Astrocyte of the cerebellum (primary cell): ENCODE data around the gene SUN3.
A peak's percentile ranks its signal among the peaks of the same experiment; 100 is the strongest.
"Not testable (repeated sequence)": the region's sequence is repeated elsewhere in the genome, so short reads cannot be mapped to it uniquely, and the experiment has no call there.

Source experiments
- DNase-seq: peaks from one replicate; pipeline ENCODE4 v3.0.0-alpha.2; 2011; ENCODE audit warnings: low read depth
- H3K4me3 ChIP-seq: 2 replicates; pipeline ENCODE4 v1.5.1; 2011; ENCODE audit warnings: mild to moderate bottlenecking, low read depth, low read length, moderate library complexity
- in situ Hi-C: cut with HindIII; loops from 2 replicates; pipeline ENCODE4 v1.10.0; 2017; ENCODE audit warnings: low sequenced_read_pairs
- TF ChIP-seq, protein P1 (sequence below): IDR thresholded peaks from 2 replicates; pipeline ENCODE4 v1.5.1; 2012; ENCODE audit warnings: low read length, low read depth, moderate library complexity, mild to moderate bottlenecking; ENCODE audit errors: missing control alignments

SUN3 gene

DNA sequence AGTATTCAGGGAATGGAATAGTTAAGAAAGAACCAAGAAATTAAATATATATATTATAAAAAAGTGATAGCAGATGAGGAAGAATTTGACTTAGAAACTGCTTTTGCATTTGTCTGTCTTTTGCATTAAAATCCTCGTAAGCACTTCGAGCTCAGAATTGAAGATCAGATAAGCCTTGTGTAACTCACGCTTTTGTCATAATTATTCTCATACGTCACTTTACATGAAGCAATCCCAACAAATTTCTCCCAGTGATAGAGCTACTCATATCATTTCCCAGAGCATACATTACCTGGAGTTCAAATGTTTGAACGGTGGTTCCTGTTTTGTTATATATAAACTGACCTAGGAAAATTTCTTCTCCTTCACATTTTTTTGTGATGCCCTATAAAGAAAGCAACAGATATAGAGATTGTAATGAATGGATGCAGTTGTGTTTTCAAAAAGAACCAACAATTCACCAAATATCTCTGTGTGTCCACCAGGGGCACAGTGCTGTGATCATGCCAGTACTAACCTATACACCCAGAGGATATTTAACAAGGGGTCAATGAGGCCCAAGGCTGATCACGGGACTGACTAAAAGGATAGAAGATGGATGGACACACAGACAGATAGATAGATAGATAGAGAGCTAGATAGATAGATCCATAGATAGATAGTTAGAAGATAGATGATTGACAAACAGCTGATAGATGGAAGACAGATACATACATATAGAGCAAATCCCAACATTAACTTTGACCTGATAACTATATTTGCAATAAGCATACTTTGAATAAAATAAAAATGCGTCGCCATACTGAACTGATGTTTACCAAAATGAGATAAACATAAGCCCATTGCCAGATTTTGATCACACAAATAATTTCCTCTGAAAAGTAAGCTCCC is 40.2 kb downstream of the SUN3 start:
- DNase-seq, result no peak
- TF ChIP-seq, protein P1, sequence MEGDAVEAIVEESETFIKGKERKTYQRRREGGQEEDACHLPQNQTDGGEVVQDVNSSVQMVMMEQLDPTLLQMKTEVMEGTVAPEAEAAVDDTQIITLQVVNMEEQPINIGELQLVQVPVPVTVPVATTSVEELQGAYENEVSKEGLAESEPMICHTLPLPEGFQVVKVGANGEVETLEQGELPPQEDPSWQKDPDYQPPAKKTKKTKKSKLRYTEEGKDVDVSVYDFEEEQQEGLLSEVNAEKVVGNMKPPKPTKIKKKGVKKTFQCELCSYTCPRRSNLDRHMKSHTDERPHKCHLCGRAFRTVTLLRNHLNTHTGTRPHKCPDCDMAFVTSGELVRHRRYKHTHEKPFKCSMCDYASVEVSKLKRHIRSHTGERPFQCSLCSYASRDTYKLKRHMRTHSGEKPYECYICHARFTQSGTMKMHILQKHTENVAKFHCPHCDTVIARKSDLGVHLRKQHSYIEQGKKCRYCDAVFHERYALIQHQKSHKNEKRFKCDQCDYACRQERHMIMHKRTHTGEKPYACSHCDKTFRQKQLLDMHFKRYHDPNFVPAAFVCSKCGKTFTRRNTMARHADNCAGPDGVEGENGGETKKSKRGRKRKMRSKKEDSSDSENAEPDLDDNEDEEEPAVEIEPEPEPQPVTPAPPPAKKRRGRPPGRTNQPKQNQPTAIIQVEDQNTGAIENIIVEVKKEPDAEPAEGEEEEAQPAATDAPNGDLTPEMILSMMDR, result peak; percentile 61

DNA sequence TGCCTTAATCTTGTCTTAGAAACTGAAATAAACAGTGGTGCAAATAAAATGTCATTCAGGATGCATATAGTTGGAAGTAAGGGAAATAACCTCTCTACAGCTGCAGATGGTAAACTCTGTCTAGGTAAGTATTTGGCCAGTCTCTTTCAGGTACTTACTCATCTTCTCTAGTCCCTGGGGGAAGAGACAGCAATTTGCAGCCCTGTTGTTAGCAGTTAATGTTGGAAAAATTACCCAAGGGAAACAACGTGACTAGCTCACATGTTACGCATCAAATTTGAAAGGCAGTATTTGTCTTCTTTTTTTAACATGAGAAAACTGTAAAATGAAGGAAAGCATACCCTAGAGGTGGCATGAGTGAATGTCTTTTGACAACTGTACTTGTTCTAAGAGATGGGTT is 46.3 kb downstream of the SUN3 start:
- in situ Hi-C loops, result loop anchor here (25.0 kb wide), 1 partner anchor 130 kb away; no protein-coding TSS in a partner anchor
- DNase-seq, result no peak
- no peak overlapping the region for H3K4me3 ChIP-seq
- TF ChIP-seq, protein P1, result no peak

More for the DNA sequence above, 40.2 kb downstream of the SUN3 start:
- in situ Hi-C loops, result loop anchor here (25.0 kb wide), 1 partner anchor 124 kb away; no protein-coding TSS in a partner anchor
- H3K4me3 ChIP-seq, result no peak overlapping the region

DNA sequence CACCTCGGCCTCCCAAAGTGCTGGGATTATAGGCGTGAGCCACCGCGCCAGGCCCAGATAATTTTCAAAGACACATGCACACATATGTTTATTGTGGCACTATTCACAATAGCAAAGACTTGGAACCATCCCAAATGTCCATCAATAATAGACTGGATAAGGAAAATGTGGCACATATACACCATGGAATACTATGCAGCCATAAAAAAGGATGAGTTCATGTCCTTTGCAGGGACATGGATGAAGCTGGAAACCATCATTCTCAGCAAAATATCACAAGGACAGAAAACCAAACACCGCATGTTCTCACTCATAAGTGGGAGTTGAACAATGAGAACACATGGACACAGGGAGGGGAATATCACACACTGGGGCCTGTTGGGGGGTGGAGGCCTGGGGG is 48.3 kb downstream of the SUN3 start:
- in situ Hi-C loops, result loop anchor here (25.0 kb wide), 1 partner anchor 132 kb away; no protein-coding TSS in a partner anchor
- H3K4me3 ChIP-seq, DNase-seq: not testable (repeated sequence)

DNA sequence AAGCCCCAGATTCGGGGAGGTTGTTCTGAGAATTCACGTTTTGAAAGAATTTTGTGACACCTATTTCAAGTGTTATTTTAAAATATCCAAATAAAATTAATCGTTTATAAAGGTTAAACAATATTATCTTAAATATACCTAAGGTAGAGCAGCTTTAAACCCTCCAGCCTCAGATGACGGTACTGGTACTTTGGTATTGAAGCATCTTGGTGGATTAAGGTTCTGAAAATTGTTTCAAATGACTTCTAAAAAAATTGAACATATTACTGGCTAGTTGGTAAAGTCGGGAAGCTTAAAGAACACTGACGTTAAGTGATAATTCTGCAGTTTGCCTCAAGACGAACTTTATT is 49.1 kb downstream of the SUN3 start:
- TF ChIP-seq, protein P1, result no peak
- peak overlapping the region; percentile 59 for H3K4me3 ChIP-seq
- in situ Hi-C loops, result loop anchor here (25.0 kb wide), 1 partner anchor 132 kb away; no protein-coding TSS in a partner anchor
- no peak for DNase-seq

DNA sequence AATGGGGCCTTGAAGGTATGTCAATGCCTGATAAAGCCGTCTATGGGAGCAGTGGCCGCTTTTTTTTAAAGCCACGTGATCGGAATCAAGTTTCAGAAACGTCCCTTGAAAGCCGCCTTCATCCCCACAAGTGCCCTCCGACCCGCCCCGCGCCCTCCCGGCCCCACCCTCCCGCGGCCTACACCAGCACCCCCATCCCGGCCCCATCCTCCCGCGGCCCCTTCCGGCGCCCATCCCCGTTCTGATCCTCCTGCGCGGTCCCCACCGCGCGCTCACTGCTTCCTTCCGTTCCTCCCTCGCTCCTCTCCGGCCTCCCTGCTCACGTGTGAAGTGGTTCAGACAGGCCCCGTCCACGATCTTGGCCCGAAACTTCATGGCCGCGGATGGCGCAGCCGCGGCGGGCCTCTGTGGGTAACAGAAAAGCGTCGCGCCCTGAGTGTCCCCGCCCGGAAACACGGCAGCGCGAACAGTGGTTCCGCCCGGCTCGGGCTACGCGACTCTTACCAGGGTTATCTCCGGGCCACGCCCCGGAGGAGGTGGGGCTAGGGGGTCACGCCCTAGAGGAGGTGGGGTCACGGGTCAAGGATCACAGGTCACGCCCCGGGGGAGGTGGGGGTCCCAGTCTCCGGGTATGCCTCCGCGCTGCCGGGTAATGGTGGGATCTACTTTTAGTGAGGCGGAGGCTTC is 49.6 kb downstream of the SUN3 start, which contains the start of gene HUS1:
Gene HUS1 (minus strand): TSS at position 471 of the 687 bp plus-strand sequence. CDS start 96 bp downstream, at position 375.
- peak; percentile 51 for DNase-seq
- H3K4me3 ChIP-seq, result peak within 1 kb of the TSS; percentile 59
- in situ Hi-C loops, result loop anchor here (25.0 kb wide), 1 partner anchor 133 kb away; no protein-coding TSS in a partner anchor
- TF ChIP-seq, protein P1, result no peak

DNA sequence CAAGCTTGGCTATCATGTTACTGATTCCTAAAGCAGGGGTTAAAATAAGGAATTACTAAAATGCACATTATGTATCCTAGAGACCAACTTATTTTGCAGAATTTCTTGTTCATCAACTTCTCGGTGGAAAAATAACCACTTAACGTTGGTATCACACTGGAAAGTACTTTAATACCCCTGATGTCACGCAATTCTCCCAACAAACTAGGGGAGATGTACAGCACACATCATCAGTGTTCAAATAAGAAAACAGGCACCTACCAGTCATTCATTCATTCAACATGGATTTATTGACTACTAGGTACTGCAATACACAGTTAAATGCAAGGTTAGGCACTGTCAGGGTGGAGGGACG is 50.1 kb downstream of the SUN3 start:
- peak overlapping the region; percentile 59 for H3K4me3 ChIP-seq
- TF ChIP-seq, protein P1, result no peak
- no peak for DNase-seq
- in situ Hi-C loops, result loop anchor here (25.0 kb wide), 1 partner anchor 134 kb away; no protein-coding TSS in a partner anchor
